OCI-LY1 (cell line): Measurements from ENCODE around the gene NLN.

Experiments
- CTCF ChIP-seq: fragments of 200-600 bp; sonication (generic), shearing (Covaris generic); IDR thresholded peaks from 2 replicates; pipeline ENCODE4 v1.5.1; 2017; ENCODE audit warnings: mild to moderate bottlenecking, antibody characterized with exemption, low read length, moderate library complexity, mixed read lengths
- EZH2 ChIP-seq: fragments of 200-600 bp; sonication (generic), shearing (Covaris generic); IDR thresholded peaks from 2 replicates; pipeline ENCODE4 v1.8.0; 2017; ENCODE audit warnings: borderline replicate concordance, mixed run types, mild to moderate bottlenecking, antibody characterized with exemption, low read length, moderate library complexity, mixed read lengths

GRCh38 chr5:65863747-65864146, 141.7 kb downstream of the NLN start:
- no peak for TF ChIP-seq CTCF
- TF ChIP-seq EZH2, result no peak
